Sigmoid colon (tissue), 4 donors: Measurements from ENCODE around the gene HPCAL1.

Experiments
- EP300 ChIP-seq, 4 donors: sonication (generic); formaldehyde crosslinking; IDR thresholded peaks; one replicate each; pipeline ENCODE4 v1.6.1; 2017; ENCODE audit warnings: antibody characterized with exemption in 4 of 4
- POLR2A ChIP-seq, 2 donors: fragments of 450-650 bp; IDR thresholded peaks; one replicate each; pipeline ENCODE4 v1.6.1; 2016; ENCODE audit warnings: antibody characterized with exemption in 2 of 2, mild to moderate bottlenecking in 2 of 2, moderate library complexity in 2 of 2
- POLR2AphosphoS5 ChIP-seq, 4 donors: sonication (generic); formaldehyde crosslinking; IDR thresholded peaks; one replicate each; pipeline ENCODE4 v1.6.1; 2017; ENCODE audit warnings: antibody characterized with exemption in 4 of 4
- TF ChIP-seq, protein P1 (sequence below), 4 experiments: fragments of 450-650 bp in 3 of 4; fragments of 200-600 bp in 1 of 4; IDR thresholded peaks; one replicate each; pipeline ENCODE4 v1.5.1; 2016 to 2019; ENCODE audit warnings: antibody characterized with exemption in 4 of 4, mild to moderate bottlenecking in 3 of 4, moderate library complexity in 2 of 4

GRCh38 chr2:10360460-10360849, 57.8 kb downstream of the HPCAL1 start:
- TF ChIP-seq POLR2A (IDR thresholded peaks at IDR 0.05) (no peak), EP300 (IDR thresholded peaks at IDR 0.05) (no peak), POLR2AphosphoS5 (IDR thresholded peaks at IDR 0.05) (no peak)
- TF ChIP-seq, protein P1, sequence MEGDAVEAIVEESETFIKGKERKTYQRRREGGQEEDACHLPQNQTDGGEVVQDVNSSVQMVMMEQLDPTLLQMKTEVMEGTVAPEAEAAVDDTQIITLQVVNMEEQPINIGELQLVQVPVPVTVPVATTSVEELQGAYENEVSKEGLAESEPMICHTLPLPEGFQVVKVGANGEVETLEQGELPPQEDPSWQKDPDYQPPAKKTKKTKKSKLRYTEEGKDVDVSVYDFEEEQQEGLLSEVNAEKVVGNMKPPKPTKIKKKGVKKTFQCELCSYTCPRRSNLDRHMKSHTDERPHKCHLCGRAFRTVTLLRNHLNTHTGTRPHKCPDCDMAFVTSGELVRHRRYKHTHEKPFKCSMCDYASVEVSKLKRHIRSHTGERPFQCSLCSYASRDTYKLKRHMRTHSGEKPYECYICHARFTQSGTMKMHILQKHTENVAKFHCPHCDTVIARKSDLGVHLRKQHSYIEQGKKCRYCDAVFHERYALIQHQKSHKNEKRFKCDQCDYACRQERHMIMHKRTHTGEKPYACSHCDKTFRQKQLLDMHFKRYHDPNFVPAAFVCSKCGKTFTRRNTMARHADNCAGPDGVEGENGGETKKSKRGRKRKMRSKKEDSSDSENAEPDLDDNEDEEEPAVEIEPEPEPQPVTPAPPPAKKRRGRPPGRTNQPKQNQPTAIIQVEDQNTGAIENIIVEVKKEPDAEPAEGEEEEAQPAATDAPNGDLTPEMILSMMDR (IDR thresholded peaks at IDR 0.05) = no peak
